Cardiac fibroblast (primary cell): ENCODE data around the gene ATP23.

ENCODE experiments used
- DNase-seq, 2 donors: peaks; one replicate each; pipeline versions ENCODE4 v3.0.0 to v3.0.0-alpha.2; 2010; ENCODE audit warnings: low read depth in 2 of 2
- H3K4me3 ChIP-seq, 2 donors: replicated peaks in 1 of 2; 1 replicate in 1 of 2; 2 replicates in 1 of 2; pipeline ENCODE4 v1.5.1; 2011; ENCODE audit warnings: low read depth in 2 of 2, low read length in 2 of 2, mild to moderate bottlenecking in 2 of 2, moderate library complexity in 1 of 2
- TF ChIP-seq, protein P1 (sequence below): IDR thresholded peaks from one replicate; pipeline ENCODE4 v1.5.1; 2011; ENCODE audit warnings: low read depth, mild to moderate bottlenecking, low read length, inconsistent platforms

ATP23 gene

GRCh38 chr12:57935839-57936512 lies 5.4 kb upstream of the ATP23 start:
- TF ChIP-seq, protein P1, sequence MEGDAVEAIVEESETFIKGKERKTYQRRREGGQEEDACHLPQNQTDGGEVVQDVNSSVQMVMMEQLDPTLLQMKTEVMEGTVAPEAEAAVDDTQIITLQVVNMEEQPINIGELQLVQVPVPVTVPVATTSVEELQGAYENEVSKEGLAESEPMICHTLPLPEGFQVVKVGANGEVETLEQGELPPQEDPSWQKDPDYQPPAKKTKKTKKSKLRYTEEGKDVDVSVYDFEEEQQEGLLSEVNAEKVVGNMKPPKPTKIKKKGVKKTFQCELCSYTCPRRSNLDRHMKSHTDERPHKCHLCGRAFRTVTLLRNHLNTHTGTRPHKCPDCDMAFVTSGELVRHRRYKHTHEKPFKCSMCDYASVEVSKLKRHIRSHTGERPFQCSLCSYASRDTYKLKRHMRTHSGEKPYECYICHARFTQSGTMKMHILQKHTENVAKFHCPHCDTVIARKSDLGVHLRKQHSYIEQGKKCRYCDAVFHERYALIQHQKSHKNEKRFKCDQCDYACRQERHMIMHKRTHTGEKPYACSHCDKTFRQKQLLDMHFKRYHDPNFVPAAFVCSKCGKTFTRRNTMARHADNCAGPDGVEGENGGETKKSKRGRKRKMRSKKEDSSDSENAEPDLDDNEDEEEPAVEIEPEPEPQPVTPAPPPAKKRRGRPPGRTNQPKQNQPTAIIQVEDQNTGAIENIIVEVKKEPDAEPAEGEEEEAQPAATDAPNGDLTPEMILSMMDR: no peak
- DNase-seq: peak; percentile 93 to 95
- H3K4me3 ChIP-seq: peak overlapping the region; percentile 54 to 56

GRCh38 chr12:57936513-57936883 lies 4.9 kb upstream of the ATP23 start:
- no peak for DNase-seq
- H3K4me3 ChIP-seq: no peak overlapping the region
- TF ChIP-seq, protein P1: no peak

- peak in 1 of 2 donors; percentile 22 for DNase-seq
- no peak overlapping the region for H3K4me3 ChIP-seq
- TF ChIP-seq, protein P1: no peak
These were observed 2.1 kb upstream of the ATP23 start for GRCh38 chr12:57939291-57939690.

GRCh38 chr12:57940052-57940914 lies 1.1 kb upstream of the ATP23 start:
- DNase-seq: no peak
- H3K4me3 ChIP-seq: peak overlapping the region in 1 of 2 donors; percentile 72
- TF ChIP-seq, protein P1: no peak

DNA sequence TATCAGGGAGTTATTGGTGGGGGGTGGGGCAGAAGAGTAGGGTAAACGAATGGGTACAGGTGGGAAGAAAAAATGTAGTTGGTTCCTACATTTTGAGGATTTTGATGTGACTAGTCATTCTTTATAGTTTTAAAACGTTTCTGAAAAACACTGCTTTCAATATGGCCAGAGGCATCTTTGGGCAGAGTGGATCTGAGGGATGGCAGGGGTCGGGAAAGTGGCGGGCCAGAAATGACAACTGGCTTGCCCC lies 527 bp upstream of the ATP23 start:
- H3K4me3 ChIP-seq: peak overlapping the region; percentile 47 to 72
- TF ChIP-seq, protein P1: no peak
- no peak for DNase-seq

DNA sequence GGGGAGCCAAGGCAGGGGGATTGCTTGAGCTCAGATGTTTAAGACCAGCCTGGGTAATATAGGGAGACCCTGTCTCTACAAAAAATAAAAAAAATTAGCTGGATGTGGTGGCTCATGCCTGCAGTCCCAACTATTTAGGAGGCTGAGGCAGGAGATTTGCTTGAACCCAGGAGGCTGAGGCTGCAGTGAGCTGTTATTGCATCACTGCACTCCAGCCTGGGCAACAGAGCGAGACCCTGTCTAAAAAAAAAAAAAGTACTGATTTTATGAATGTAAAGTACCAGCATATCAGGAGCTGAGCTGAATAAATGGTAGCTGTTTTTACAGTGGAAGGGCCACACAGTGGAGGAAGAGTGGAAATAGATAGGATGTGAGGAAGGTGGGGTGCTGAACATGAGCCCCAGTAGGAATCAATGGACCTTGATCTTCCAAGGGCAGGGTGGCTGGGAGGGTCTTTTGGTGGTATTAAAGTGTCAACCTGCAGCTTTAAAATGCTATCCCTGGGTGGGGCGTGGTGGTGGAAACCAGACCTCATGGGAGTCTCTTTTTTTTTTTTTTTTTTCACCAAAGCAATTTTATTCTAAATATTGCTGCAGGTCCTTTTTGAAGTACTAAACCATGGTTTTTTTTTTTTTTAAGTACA lies 2.2 kb downstream of the ATP23 start:
- DNase-seq: no peak
- TF ChIP-seq, protein P1: no peak
- H3K4me3 ChIP-seq: no peak overlapping the region
